ENCODE measurements around the gene SERPINB5. TPM values are rescaled to one million over a fixed set of nuclear protein-coding genes. Genes with fewer than 3 reads are reported as not detected.

Gene SERPINB5
- total and polyA plus RNA-seq, 8 donors, result 0.72 to 27.1 (median 3.9) TPM; not detected in 5

DNA sequence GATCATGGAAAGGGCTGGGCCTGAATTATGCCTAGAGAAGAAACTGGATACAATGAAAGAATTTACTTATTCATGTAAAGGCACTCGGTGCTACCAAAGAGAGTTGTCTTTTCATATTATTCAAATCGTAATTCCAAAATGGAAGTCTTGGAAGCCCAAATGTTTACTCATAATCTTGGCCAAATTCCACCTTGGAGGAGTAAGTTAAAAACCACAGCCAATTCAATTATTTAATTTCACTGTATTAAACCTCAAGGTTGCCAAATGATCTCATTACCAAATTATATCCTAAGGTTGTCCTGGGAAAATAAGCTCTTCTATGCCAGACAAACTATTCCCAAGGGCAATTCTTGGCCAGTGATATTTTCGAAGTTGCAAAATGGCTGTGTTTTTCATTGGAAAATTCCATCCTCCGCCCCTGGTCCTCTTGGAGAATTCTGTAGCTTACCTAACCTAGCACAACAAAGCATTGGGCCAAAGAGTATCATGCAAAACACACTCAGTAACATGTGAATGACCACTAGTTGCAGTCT, 43.4 kb upstream of the SERPINB5 start:
- intact Hi-C loops (cut with DNase I; ENCODE audit: low total_unique reads), result no loop called here

GRCh38 chr18:63438181-63438580, 38.6 kb upstream of the SERPINB5 start:
- DNase-seq, result no peak
- no peak for TF ChIP-seq EP300 (IDR thresholded peaks at IDR 0.05)
- TF ChIP-seq POLR2A (IDR thresholded peaks at IDR 0.05), result no peak
- TF ChIP-seq, protein P1, sequence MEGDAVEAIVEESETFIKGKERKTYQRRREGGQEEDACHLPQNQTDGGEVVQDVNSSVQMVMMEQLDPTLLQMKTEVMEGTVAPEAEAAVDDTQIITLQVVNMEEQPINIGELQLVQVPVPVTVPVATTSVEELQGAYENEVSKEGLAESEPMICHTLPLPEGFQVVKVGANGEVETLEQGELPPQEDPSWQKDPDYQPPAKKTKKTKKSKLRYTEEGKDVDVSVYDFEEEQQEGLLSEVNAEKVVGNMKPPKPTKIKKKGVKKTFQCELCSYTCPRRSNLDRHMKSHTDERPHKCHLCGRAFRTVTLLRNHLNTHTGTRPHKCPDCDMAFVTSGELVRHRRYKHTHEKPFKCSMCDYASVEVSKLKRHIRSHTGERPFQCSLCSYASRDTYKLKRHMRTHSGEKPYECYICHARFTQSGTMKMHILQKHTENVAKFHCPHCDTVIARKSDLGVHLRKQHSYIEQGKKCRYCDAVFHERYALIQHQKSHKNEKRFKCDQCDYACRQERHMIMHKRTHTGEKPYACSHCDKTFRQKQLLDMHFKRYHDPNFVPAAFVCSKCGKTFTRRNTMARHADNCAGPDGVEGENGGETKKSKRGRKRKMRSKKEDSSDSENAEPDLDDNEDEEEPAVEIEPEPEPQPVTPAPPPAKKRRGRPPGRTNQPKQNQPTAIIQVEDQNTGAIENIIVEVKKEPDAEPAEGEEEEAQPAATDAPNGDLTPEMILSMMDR (IDR thresholded peaks at IDR 0.05), result no peak
- no peak for TF ChIP-seq POLR2AphosphoS5 (IDR thresholded peaks at IDR 0.05)
- Histone ChIP-seq H3K27me3 (no peaks in the 10 kb centered on the region), H3K36me3 (no peaks in the 10 kb centered on the region), H3K27ac (no peak overlapping the region), H3K9me3 (no peaks in the 10 kb centered on the region), H3K4me1 (peaks cover 0 to 7% (median 2%) of the 10 kb centered on the region in 4 donors), H3K4me3 (no peak overlapping the region)
- intact Hi-C loops (cut with DNase I; ENCODE audit: low total_unique reads), result no loop called here
- WGBS, 5 donors, result 74 to 89% (median 80%) methylated on average over 2 of the region's 2 CpGs

More for the DNA sequence above, 43.4 kb upstream of the SERPINB5 start:
- DNase-seq, result peak in 1 of 2 donors; percentile 37
- Histone ChIP-seq H3K27me3 (no peaks in the 10 kb centered on the region), H3K27ac (no peak overlapping the region), H3K9me3 (no peaks in the 10 kb centered on the region), H3K36me3 (no peaks in the 10 kb centered on the region), H3K4me3 (no peak overlapping the region), H3K4me1 (no peaks in the 10 kb centered on the region)
- WGBS, 5 donors, result 45 to 67% (median 53%) methylated on average over 4 of the region's 4 CpGs
- no peak for TF ChIP-seq EP300 (IDR thresholded peaks at IDR 0.05)
- TF ChIP-seq, protein P1 (IDR thresholded peaks at IDR 0.05), result no peak
- no peak for TF ChIP-seq POLR2A (IDR thresholded peaks at IDR 0.05)
- TF ChIP-seq POLR2AphosphoS5 (IDR thresholded peaks at IDR 0.05), result no peak

GRCh38 chr18:63439334-63439733, 37.4 kb upstream of the SERPINB5 start:
- peaks cover 0 to 7% (median 2%) of the 10 kb centered on the region in 4 donors for H3K4me1 ChIP-seq
- intact Hi-C loops (cut with DNase I; ENCODE audit: low total_unique reads), result no loop called here
- H3K27me3 ChIP-seq, result no peaks in the 10 kb centered on the region
- TF ChIP-seq EP300 (IDR thresholded peaks at IDR 0.05), result no peak
- TF ChIP-seq, protein P1 (IDR thresholded peaks at IDR 0.05), result peak in 5 of 7 experiments; percentile 31 to 75 (median 72)
- H3K9me3 ChIP-seq, result no peaks in the 10 kb centered on the region
- no peak overlapping the region for H3K4me3 ChIP-seq
- no peaks in the 10 kb centered on the region for H3K36me3 ChIP-seq
- 2 to 6% (median 4%) methylated on average over 6 of the region's 6 CpGs for WGBS, 5 donors
- DNase-seq, result peak; percentile 39 to 82
- no peak overlapping the region for H3K27ac ChIP-seq

DNA sequence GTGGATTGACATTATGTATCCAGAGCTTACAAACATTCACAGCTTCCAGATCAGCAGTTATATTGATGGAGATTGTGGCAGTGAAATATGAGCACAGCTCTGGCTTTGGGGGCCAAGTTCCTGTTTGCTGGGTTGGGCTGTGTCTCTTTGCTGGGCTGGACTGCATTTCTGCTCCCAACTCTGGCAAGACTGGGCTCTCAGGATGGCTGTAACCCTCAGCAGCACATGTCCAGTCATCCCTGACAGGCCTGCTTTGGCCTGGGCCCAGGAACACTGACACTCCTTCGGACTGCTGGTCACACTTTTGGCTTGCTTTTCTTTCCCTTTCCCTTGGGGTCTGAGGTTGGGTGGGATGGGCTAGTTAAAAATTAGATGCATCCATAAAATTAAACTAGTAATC, 36.5 kb upstream of the SERPINB5 start:
- WGBS, 5 donors, result 14 to 59% (median 52%) methylated on average over 1 of the region's 1 CpG
- H3K27me3 ChIP-seq, result no peaks in the 10 kb centered on the region
- H3K9me3 ChIP-seq, result no peaks in the 10 kb centered on the region
- H3K27ac ChIP-seq, result no peak overlapping the region
- intact Hi-C loops (cut with DNase I; ENCODE audit: low total_unique reads), result loop anchor here (5.0 kb wide), 1 partner anchor 423 kb away; no protein-coding TSS in a partner anchor
- DNase-seq, result no peak
- H3K4me1 ChIP-seq, result peaks cover 0 to 7% (median 2%) of the 10 kb centered on the region in 4 donors
- no peaks in the 10 kb centered on the region for H3K36me3 ChIP-seq
- TF ChIP-seq EP300 (IDR thresholded peaks at IDR 0.05) (no peak), POLR2A (IDR thresholded peaks at IDR 0.05) (no peak)
- no peak overlapping the region for H3K4me3 ChIP-seq

DNA sequence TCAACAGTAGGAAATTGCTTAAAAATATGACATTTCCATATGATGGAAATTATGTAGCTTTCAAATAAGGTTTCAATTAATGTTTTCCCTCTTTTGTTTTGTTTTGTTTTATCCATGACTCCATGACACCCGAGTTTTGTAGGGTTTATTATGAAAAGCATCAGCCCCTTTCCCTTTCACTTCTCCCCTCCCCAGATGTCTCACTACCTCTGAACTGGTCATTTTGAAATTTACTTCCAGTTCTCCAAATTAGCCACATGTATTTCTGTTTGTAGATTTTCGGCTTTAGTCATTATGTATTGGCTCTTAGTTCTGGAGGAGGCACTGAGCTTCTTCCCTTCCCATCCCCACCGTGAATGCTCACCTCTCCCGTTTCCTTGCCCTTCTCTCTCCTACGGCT, 35.9 kb upstream of the SERPINB5 start:
- TF ChIP-seq, protein P1 (IDR thresholded peaks at IDR 0.05), result no peak
- TF ChIP-seq EP300 (IDR thresholded peaks at IDR 0.05), result no peak
- TF ChIP-seq POLR2AphosphoS5 (IDR thresholded peaks at IDR 0.05), result no peak
- no peak for TF ChIP-seq POLR2A (IDR thresholded peaks at IDR 0.05)
- intact Hi-C loops (cut with DNase I; ENCODE audit: low total_unique reads), result loop anchor here (5.0 kb wide), 1 partner anchor 424 kb away; no protein-coding TSS in a partner anchor
- DNase-seq, result no peak
- Histone ChIP-seq H3K27me3 (no peaks in the 10 kb centered on the region), H3K4me3 (no peak overlapping the region), H3K36me3 (no peaks in the 10 kb centered on the region), H3K4me1 (peaks cover 0 to 7% (median 2%) of the 10 kb centered on the region in 4 donors), H3K9me3 (no peaks in the 10 kb centered on the region), H3K27ac (no peak overlapping the region)
- WGBS, 5 donors, result 63 to 80% (median 74%) methylated on average over 5 of the region's 5 CpGs
